ENCODE results near the gene MOV10L1. TPM values are rescaled to one million over a fixed set of nuclear protein-coding genes. Genes with fewer than 3 reads are reported as not detected.
A peak's percentile ranks its signal among the peaks of the same experiment; 100 is the strongest.

Gene MOV10L1
- total RNA-seq, 4 donors from 2014 or later: 0.68 to 0.80 TPM; not detected in 2

DNA sequence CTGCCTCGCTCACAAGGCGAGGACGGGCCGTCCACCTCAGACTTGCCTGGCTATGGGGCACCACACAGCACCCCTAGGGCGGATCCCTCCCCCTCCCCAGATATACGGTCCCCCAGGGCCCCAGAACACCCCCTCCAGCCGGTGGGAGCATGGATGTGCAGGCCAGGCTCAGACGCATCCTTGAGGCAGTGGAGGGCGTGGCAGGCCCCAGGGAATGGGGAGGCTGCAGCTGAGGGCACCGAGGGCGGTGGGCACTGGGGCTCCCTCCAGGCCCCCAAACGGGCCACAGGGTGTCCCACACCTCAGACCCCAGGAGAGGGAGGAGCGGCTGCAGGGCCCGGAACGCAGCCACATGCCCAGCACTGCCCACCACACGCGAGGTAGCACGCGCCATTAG, 43.8 kb upstream of the MOV10L1 start:
- no peak overlapping the region for H3K4me3 ChIP-seq
- H3K9me3 ChIP-seq: no peaks in the 10 kb centered on the region
- no peaks in the 10 kb centered on the region for H3K4me1 ChIP-seq
- DNase-seq (ENCODE audit: low spot score in 2 of 2): peak in 1 of 2 donors; percentile 46
- peaks cover 33% of the 10 kb centered on the region for H3K27me3 ChIP-seq
- WGBS: no CpG with 5 or more reads among the region's 19 CpGs
- no peak overlapping the region for H3K27ac ChIP-seq
- no peak for TF ChIP-seq POLR2AphosphoS5 (IDR thresholded peaks at IDR 0.05)
- no peak for TF ChIP-seq EP300 (IDR thresholded peaks at IDR 0.05)
- TF ChIP-seq POLR2A (IDR thresholded peaks at IDR 0.05): no peak
- TF ChIP-seq, protein P1, sequence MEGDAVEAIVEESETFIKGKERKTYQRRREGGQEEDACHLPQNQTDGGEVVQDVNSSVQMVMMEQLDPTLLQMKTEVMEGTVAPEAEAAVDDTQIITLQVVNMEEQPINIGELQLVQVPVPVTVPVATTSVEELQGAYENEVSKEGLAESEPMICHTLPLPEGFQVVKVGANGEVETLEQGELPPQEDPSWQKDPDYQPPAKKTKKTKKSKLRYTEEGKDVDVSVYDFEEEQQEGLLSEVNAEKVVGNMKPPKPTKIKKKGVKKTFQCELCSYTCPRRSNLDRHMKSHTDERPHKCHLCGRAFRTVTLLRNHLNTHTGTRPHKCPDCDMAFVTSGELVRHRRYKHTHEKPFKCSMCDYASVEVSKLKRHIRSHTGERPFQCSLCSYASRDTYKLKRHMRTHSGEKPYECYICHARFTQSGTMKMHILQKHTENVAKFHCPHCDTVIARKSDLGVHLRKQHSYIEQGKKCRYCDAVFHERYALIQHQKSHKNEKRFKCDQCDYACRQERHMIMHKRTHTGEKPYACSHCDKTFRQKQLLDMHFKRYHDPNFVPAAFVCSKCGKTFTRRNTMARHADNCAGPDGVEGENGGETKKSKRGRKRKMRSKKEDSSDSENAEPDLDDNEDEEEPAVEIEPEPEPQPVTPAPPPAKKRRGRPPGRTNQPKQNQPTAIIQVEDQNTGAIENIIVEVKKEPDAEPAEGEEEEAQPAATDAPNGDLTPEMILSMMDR (IDR thresholded peaks at IDR 0.05): no peak
- no peaks in the 10 kb centered on the region for H3K36me3 ChIP-seq

DNA sequence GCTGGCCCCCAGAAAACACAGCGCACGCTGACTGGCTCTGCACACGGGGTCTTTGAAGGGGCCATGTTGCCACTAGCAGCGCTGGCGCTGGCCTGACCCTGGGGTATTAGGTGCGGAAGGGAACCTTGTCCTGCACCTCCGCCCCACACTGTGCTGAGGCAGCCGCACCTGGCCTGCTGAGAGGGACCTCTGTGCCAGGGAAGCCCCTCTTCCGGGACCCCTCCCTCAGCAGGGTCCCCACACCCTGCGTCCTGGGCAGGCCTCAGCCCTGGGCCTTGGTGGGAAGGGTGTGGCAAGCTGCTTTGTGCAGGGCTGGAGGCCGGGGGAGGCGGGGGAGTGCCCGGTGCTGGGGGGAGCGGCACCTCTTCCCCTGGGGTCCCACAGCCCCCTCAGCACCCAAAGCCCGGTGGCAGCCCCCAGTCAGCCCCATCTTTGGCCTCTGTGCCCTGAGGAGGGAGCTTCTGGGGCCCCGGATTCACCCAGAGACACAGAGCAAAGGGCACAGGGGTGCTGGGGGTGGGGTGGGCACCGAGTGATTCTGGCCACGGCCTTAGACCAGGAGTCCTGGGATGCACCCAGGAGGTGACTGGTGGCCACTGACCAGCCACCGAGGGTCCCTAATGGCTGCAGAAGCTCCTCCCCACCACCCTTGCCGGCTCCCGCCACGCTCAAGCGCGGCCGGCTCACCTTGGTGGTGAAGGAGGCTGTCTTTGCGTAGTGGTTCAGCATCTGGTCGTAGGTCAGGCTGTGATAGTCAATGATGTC, 43.1 kb upstream of the MOV10L1 start:
- H3K27me3 ChIP-seq: peaks cover 33% of the 10 kb centered on the region
- H3K36me3 ChIP-seq: no peaks in the 10 kb centered on the region
- H3K4me1 ChIP-seq: no peaks in the 10 kb centered on the region
- H3K4me3 ChIP-seq: no peak overlapping the region
- 93% methylated on average over 10 of the region's 27 CpGs for WGBS
- H3K27ac ChIP-seq: no peak overlapping the region
- no peak for TF ChIP-seq POLR2A (IDR thresholded peaks at IDR 0.05)
- no peak for TF ChIP-seq EP300 (IDR thresholded peaks at IDR 0.05)
- TF ChIP-seq POLR2AphosphoS5 (IDR thresholded peaks at IDR 0.05): no peak
- TF ChIP-seq, protein P1 (IDR thresholded peaks at IDR 0.05): no peak
- no peaks in the 10 kb centered on the region for H3K9me3 ChIP-seq
- DNase-seq (ENCODE audit: low spot score in 2 of 2): peak in 1 of 2 donors; percentile 46

DNA sequence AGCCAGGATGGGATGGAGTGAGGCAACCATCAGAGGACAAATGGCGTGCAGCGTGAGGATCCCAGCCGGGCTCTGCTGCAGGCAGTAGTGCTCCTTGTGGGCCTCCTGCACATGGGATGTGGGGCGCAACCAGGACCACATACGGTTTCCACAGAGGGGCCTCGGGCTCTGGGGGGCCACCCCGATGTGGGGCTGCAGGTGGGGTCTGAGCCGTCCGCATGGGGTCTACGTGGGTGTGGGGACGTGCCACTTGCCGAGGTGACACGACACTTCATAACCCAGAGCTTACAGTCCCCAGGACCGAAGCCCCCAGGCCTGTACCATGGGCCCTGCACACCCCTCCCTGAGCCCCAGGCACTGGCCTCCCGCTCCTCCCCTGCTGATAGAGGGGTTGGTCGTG, 42.5 kb upstream of the MOV10L1 start:
- H3K27ac ChIP-seq: no peak overlapping the region
- H3K4me1 ChIP-seq: no peaks in the 10 kb centered on the region
- H3K36me3 ChIP-seq: no peaks in the 10 kb centered on the region
- TF ChIP-seq, protein P1 (IDR thresholded peaks at IDR 0.05): no peak
- TF ChIP-seq POLR2A (IDR thresholded peaks at IDR 0.05): no peak
- TF ChIP-seq POLR2AphosphoS5 (IDR thresholded peaks at IDR 0.05): no peak
- no peak for TF ChIP-seq EP300 (IDR thresholded peaks at IDR 0.05)
- H3K27me3 ChIP-seq: peaks cover 33% of the 10 kb centered on the region
- H3K4me3 ChIP-seq: no peak overlapping the region
- WGBS: 92% methylated on average over 2 of the region's 16 CpGs
- no peaks in the 10 kb centered on the region for H3K9me3 ChIP-seq
- no peak for DNase-seq (ENCODE audit: low spot score in 2 of 2)

DNA sequence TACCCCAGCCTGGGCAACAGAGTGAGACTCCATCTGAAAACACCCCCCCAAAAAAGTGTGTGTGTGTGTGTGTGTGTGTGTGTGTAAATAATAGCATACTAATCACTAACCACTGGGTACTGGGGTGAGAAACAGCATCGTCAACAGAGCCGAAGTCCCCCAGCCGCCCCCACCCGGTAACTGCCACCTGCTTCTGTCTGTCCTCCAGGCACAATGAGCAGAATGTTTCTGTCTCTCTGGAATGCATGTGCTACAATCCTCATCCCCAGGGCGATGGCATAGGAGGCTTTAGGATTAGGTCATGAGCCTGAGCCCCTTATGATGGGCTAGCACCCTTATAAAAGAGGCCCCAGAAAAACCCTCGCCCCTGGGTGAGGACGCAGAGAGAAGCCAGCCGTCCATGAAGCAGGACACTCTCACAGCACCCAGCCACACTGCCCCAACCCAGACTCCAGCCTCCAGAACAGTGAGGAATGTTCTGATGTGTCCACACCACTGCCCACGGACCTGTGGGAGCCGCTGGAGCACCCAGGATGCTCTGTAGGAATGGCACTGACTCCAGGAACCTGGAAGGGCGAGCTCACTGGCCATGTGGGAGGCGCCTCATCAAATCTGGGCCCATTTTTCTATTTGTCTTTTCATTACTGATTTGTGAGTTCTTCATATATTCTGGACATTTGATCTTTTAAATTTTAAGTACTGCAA, 41.6 kb upstream of the MOV10L1 start:
- TF ChIP-seq EP300 (IDR thresholded peaks at IDR 0.05): no peak
- TF ChIP-seq, protein P1 (IDR thresholded peaks at IDR 0.05): no peak
- TF ChIP-seq POLR2AphosphoS5 (IDR thresholded peaks at IDR 0.05): no peak
- no peak for TF ChIP-seq POLR2A (IDR thresholded peaks at IDR 0.05)
- Histone ChIP-seq H3K4me3 (no peak overlapping the region), H3K4me1 (no peaks in the 10 kb centered on the region), H3K27me3 (peaks cover 33% of the 10 kb centered on the region), H3K9me3 (no peaks in the 10 kb centered on the region), H3K27ac (no peak overlapping the region), H3K36me3 (no peaks in the 10 kb centered on the region)
- DNase-seq (ENCODE audit: low spot score in 2 of 2): peak in 1 of 2 donors; percentile 18
- 88% methylated on average over 12 of the region's 12 CpGs for WGBS

DNA sequence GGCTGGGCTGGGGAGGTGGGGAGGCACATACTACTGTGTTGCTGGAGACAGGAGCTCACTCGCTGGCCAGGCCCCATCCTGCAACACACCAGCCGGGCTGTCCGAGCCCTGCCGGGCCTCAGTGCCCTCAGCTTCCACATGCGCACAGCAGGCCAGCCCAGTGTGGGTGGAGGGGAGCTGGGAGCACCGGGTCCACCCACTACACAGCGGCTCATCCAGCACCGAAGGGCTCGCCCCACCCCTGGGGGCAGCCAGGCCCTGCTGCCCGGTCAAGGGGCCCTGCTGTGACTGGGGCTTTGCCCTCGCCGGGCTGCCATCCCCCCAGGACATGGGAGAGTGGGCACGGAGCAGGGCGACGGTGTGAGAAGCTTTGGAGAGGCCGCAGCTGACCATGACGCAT, 41.0 kb upstream of the MOV10L1 start:
- Histone ChIP-seq H3K36me3 (no peaks in the 10 kb centered on the region), H3K4me1 (no peaks in the 10 kb centered on the region), H3K9me3 (peaks cover 6% of the 10 kb centered on the region), H3K27ac (no peak overlapping the region), H3K27me3 (peaks cover 33% of the 10 kb centered on the region), H3K4me3 (no peak overlapping the region)
- DNase-seq (ENCODE audit: low spot score in 2 of 2): no peak
- 98% methylated on average over 8 of the region's 17 CpGs for WGBS
- TF ChIP-seq, protein P1 (IDR thresholded peaks at IDR 0.05): no peak
- TF ChIP-seq POLR2AphosphoS5 (IDR thresholded peaks at IDR 0.05) (no peak), POLR2A (IDR thresholded peaks at IDR 0.05) (no peak), EP300 (IDR thresholded peaks at IDR 0.05) (no peak)

Data from suprapubic skin (tissue), 4 donors.